GM10266 (cell line): ENCODE results near the gene C6.

ENCODE experiments used
- DNase-seq: peaks from one replicate; pipeline ENCODE4 v3.0.0; 2012; ENCODE audit errors: extremely low spot score
- CTCF ChIP-seq: IDR thresholded peaks from 2 replicates; pipeline ENCODE4 v1.5.1; 2012; ENCODE audit warnings: mild to moderate bottlenecking, low read depth; ENCODE audit not compliant: control insufficient read depth, insufficient read depth; ENCODE audit errors: missing control alignments

C6 gene

GRCh38 chr5:41120600-41120999, 92.7 kb downstream of the C6 start:
- no peak for TF ChIP-seq CTCF

DNA sequence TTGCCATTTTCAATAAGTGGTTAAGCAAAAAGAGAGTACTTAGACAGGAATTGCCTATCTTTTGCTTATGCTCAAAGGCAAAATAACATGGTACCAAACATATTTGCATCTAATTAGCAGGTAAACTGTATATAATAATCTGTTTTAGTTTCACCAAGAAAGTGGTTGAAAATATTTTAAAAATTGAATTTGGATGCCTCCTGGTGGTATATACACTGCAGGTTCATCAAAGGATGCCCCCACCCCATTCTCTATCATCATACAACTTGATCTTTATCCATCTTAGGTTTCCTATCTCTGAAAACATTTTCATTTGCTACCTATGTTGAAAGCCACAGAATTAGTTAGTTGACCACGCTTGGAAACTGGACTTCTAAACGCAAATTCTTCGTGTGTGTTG, 95.2 kb downstream of the C6 start:
- TF ChIP-seq CTCF = no peak

More at GRCh38 chr5:41120600-41120999, 92.7 kb downstream of the C6 start:
- DNase-seq = no peak

DNA sequence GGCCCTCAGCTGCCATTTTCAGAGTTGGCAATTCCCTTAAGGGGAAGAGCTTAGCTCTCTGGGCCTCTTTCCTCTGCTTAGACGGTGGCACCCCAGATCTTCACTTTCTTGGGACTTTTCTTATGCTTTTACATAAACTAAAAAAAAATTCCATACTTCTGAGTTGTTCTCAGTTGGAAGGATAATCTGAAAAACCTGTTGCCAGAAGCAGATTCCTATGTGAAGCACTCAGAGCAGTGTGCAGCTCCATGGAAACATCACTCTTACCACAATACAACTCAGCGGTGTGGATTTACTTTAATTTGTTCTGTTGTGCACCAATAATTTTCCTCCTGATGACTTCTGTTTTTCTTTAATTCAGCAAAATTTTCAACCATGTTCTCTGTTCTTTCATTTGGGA, 98.1 kb downstream of the C6 start:
- TF ChIP-seq CTCF = no peak
- no peak for DNase-seq

More for the DNA sequence above, 95.2 kb downstream of the C6 start:
- no peak for DNase-seq

DNA sequence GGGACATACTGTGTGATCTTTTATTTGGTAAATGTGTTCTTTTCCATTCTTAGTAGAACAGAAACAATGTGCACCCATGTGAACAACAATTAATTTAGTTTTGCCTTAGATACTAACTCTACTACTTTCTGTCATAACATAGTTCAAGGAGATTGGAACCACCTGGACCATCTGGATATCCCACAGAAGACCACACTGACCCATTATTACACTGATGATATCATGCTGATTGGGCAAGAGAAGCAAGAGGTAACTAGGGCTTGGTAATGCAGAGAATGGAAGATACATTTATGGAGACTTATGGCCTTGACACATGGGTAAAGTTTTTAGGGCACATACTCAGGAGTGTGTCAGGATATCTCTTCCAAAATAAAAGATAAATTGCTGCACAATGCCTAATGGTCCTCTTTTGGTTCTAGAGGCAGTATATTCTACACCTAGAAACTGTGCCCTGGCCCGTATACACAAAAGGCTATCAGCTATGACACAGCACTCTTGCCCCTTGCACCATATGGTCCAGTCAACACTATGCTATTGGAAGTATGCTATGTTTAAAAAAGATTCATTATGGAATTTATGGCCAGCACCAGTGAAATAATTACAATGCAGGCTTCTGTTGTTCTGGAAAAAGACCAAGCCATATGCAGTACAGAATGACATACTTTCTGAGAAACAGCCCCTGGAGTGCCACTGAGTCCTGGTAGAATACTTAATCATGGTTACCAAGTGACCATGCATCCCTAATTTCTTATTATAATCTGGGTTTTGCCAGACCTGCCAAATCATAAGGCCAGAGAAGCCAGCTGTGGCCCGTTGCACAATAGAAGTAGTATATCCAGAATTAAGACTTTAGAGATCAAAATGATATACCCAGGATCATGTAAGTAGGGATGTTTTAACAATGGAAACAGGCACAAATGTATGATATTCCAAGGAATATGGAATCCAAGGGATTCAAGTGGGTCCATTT, 100.6 kb downstream of the C6 start:
- TF ChIP-seq CTCF = no peak
- no peak for DNase-seq

DNA sequence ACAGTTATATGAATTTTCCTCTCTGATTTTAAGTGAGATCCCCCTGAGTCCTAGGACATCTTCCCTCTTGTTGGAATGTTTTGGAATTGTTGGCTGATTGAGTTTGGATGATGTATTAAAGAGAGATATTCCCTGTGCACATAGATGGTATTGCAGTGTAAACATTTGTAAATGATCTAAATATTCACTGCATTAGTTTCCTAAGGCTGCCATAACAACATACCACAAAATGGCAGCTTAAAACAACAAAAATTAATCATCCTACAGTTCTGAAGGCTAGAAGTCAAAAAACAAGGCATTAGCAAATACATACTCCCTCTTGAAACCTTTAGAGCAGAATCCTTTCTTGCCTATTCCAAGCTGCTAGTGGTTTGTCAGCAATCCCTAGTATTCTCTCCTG, 104.1 kb downstream of the C6 start:
- DNase-seq = no peak
- TF ChIP-seq CTCF = no peak

GRCh38 chr5:41102341-41102740, 111.0 kb downstream of the C6 start:
- no peak for TF ChIP-seq CTCF
- DNase-seq = no peak

DNA sequence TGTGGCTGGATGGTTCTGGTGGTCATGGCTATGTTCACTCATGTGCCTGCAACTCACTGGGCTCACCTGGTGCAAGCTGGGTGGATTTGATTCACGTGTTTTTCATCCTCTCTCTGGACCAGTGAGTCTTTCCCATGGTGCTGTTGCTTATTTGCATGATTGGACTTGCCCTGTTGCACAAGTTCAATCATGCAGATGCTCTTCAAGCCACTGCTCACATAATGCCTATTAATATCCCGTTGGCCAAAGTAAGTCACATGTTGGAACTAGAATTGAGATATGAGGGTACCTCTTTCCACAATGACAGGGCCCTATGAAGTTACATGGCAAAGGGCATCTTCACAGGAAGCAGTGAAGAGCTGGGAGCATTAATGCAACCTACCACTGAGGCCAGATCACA, 115.7 kb downstream of the C6 start:
- no peak for DNase-seq
- no peak for TF ChIP-seq CTCF
